Measurements from ENCODE around the gene CACNA2D3.

CACNA2D3 gene

GRCh38 chr3:54988838-54989630, 866.7 kb downstream of the CACNA2D3 start:
- no peak for DNase-seq

- no peak for DNase-seq
Measured at GRCh38 chr3:54994111-54994513, 871.8 kb downstream of the CACNA2D3 start.

DNA sequence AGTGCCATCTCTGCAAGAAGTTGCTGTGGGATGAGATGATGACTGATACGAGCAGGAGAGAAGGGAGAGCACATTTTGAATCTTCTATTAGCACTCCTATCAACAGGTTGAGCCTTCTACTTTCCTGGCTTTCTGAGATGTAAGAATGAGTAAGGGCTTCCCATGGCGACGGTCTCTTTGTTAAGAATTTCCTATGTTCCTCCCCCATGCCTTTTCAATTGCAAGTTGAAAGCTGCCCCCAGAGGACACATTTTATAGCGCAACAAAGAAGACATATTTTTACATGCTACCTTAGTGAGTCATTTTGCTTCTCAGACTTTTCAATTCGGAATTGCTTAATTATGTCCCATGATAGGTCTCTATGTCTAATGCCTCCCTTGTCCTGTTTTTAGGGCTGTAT, 876.8 kb downstream of the CACNA2D3 start:
- DNase-seq, result no peak

DNA sequence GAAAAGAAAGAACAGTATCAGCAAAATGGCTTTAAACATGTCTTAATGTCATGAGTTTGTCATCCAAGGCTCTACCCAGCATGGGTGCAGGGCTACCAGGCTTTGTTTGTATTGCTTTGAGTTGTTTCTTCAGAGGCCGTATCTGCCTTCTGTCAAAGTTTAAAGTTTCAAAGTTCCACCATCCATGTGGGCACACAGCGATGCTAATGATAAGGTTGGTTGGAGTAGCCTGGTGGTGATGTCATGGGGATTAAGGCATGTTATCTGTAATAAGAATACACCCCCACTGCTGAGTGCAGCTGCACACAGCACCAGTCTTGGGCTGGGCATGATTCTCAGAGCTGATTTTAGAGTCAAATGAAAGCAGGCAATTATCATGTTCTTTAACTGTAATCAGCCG, 877.5 kb downstream of the CACNA2D3 start:
- no peak for DNase-seq

- DNase-seq, result no peak
Measured at GRCh38 chr3:55000546-55000945, 878.2 kb downstream of the CACNA2D3 start.

DNA sequence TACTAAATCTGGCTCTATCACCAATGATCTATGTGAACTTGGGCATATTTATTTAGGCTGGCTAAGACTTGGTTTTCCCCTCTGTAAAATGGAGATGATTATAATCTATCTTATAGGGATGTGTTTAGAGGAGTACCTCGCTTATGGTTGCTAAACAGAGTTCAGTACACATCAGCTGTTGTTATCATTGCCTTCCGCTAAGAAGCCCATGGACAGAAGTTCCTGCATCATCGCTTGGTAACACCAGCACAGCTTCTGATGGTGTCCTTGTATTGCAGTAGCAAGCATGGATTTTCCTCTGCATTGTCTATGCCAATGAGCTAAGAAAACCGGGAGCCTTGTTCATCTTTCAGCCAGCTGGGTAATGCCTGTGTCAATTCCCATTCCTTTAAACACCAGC, 878.6 kb downstream of the CACNA2D3 start:
- DNase-seq, result no peak

DNA sequence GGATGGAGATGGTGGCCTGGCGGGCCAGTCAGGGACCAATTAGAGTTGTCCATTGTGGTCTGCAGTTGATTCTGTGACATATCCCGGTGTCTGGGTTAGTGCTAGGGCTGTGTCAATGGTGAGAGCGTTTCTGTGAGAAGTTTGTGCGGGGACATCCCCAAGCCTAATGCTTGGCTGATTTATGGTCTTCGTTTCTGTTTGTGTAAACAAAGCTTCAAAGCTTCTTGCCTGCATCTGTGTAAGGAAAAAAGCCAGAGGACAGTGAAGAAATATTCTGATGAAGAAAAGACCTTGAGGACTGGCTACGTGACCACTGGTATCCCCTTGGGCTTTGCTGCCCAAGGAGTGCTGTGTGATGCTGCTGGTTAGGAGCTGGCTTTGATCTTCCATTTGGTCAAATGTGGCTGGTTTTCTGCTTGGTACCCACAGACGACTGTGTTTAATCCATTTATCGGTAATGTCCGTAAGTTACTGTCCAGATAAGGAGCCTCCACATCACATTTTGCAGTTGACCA, 880.1 kb downstream of the CACNA2D3 start:
- DNase-seq, result no peak

GRCh38 chr3:55006244-55006676, 883.9 kb downstream of the CACNA2D3 start:
- DNase-seq, result no peak

- DNase-seq, result no peak
Measured at GRCh38 chr3:55007971-55008370, 885.6 kb downstream of the CACNA2D3 start.

- DNase-seq, result no peak
Measured at GRCh38 chr3:55009372-55009771, 887.0 kb downstream of the CACNA2D3 start.

DNA sequence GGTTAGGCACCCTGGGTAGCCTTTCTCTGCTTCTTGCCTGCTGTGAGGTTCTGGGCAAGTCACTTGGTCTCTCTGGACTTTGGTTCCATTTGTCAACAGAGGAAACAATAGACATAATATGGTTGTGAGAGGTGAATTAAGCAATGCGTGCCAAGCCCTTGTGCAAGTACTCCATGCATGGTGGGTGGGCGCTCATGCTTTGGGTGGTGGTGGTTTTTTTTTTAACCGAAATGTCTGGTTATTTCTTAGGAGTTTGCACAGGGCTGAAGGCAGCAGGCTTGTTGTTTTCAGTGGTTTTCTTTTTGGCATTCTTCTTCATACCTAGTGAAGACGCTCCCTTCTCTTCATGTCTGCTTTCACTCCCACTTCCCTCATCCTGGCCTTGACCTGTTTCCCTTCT, 889.7 kb downstream of the CACNA2D3 start:
- no peak for DNase-seq

DNA sequence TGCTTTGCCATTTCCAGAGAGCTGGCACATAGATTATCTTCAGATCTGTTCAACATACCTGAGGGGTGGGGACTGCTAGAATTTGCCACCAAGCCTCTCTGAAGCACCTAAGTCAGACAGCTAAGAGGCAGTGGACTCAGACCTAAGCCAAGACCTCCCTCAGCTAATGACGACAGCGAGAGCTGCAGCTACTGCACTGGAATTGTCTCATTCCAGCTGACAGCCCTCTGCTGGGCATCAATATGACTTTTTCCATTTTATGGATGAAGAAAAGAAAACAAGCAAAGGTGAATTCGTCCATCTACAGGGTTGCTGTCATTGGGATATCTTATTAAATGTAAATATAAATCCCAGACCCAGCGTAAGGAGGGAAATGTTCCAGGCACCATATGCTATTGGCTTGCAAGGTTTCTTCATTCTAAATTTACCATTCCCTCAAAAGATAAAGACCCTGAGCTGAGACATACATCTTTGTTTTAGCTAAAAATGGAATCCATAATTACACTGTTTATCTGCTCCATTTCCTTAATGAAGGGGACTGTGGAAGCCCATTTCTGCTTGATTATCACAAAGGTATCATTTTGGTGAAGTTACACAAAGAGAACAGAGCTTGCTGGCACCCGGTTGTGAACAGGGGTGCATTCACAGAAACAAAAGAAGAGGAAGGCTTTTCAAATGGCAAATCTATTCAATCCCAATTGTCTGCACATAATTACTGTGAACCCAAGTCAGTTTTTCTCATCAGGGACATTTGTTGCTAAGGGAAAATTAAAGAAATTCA, 891.0 kb downstream of the CACNA2D3 start:
- DNase-seq, result no peak

- DNase-seq, result no peak
Measured at GRCh38 chr3:55014081-55014480, 891.7 kb downstream of the CACNA2D3 start.

- DNase-seq, result no peak
Measured at GRCh38 chr3:55014906-55015305, 892.6 kb downstream of the CACNA2D3 start.

DNA sequence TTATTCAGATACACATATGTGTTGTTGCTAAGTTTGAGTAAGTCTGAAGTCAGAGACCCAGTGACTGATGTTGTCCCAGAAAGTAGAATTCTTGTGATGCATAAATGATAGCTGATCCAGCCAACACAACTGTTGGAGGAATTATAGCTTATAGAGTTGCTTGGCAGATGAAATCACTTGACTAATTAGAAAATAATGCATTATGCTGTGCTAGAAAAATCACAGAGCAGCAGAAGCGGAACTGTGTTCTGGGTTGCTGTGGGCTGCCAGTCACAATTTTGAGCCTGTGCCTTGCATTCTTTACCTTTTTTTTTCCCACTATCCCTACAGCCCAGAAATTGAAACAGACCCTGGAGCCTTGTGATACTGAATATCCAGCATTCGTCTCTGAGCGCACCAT, 895.5 kb downstream of the CACNA2D3 start:
- no peak for DNase-seq

DNA sequence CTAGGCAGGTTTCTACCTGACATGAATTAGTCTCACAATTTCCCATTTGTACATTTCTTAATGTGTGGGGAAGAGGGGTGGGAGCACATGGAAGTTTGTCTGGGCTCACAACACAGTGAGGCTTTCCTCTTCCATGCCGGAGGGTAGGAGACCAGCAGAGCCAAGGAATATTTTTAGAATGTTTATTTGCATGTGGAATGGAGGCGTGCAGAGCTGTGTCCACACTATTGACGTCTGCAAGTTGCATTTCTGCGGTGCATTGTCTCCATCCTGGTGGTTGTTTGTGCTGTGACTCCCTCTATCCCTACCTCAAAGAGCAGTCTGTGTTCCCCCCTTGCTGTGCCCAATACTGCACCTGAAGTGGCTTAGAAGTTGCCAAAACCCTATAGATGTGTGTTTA, 908.6 kb downstream of the CACNA2D3 start:
- no peak for DNase-seq

DNA sequence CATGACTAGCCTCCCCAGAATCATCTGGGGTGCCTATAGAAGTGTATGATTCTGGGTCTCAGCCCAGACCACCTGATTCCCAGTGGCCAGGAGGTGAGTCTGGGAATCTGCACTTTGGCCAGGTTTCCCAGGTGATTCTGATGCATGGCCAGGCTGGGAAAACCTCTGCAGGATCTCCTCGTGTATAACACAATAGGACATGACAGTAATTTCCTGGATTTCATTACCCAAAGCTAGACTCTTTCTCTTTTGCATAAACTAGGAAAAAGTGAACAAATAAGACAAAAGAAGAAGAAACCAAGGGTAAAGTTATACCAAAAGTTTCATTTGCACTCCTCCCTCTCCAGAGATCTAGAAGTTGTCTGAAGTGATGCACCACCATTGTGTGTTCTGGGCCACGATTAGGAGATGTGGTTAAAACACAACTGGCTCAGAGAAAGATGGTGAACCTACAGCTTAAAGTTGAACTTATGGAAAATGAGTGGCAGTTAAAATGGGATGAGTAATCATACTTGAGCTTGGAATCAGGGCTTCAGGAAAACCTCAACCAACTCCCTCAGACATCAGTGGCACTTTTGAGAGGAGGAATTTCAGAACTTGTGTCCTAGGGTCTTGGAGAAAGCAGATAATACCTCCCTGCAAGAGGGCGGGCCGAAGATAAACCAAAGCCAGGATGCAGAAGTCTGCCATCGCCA, 914.7 kb downstream of the CACNA2D3 start:
- no peak for DNase-seq

DNA sequence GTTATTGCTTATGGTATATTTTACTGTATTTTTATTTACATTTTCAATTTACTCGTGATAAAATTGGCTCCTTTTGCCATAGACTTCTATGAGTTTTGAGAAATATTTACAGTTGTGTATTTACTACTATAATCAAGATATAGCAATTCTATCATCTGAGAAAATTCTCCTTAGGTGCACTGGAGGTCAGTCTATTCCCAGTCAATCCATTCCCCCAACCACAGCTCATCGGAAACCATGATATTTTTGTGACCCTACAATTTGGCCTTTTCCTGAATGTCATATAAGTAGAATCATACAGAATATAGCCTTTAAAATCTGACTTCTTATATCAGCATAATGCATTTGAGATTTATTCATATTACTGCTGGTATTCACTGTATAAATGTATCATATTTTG, 920.2 kb downstream of the CACNA2D3 start:
- no peak for DNase-seq

GRCh38 chr3:55044486-55044885, 922.1 kb downstream of the CACNA2D3 start:
- no peak for DNase-seq

DNA sequence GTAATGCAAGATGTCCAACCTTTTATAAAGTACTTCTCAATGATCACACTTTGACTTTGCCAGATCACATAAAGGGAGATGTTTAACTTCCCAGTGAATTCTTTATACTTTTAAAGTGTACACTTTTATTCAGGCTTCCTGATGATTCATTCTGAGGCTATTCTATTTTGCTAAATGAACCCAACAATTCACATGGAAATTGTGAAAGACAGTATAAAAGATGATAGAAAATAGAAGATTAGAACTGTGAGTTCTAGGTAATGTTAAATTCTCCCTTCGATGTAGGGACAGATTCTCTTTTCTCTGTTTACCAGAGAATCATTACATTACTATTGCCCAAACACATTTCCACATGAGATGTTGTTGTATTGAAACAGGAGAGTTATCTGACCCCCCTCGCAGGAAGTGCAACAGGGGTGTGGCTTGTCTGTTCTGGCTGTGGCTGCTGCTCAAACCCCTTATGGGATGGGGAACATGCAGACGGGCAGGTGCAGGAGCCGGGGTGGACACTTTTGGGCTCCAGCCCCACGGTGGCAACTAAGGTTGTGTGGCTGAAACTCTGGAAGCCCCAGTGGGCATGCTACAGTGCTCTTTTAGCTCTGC, 936.8 kb downstream of the CACNA2D3 start:
- DNase-seq, result no peak

GRCh38 chr3:55060896-55061719, 938.8 kb downstream of the CACNA2D3 start:
- no peak for DNase-seq

DNA sequence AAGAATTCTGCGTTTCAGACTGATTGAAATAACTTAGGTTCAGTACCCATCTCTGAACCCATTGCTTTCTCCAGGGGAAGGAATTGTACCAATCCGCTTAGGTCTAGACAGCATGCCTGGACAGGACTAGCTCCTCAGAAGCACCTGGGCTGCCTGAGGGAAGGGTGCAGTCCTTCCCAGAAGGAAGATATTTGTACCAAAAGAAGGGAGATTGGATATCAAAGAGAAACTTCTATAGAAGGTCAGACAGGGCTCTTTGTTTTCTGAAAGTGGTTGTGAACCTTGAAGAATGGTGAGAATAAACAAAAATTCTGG, 939.3 kb downstream of the CACNA2D3 start:
- DNase-seq, result no peak

Data from activated CD4-positive, CD25-positive, alpha-beta regulatory T cell treated with anti-CD3 and anti-CD28 coated beads, Interleukin-2, amount 50 U/mL, for 72 hours (primary cell).